HG02571 (cell line): ENCODE measurements around the gene SOX5.
"Not testable (repeated sequence)": the region's sequence is repeated elsewhere in the genome, so short reads cannot be mapped to it uniquely, and the experiment has no call there.

Experiments used
- ATAC-seq: cut with Tn5 transposase; IDR thresholded peaks from one replicate; pipeline ENCODE4 v1.9.1; 2021; ENCODE audit warnings: mild to moderate bottlenecking, moderate library complexity; ENCODE audit not compliant: unreplicated experiment

SOX5 gene

DNA sequence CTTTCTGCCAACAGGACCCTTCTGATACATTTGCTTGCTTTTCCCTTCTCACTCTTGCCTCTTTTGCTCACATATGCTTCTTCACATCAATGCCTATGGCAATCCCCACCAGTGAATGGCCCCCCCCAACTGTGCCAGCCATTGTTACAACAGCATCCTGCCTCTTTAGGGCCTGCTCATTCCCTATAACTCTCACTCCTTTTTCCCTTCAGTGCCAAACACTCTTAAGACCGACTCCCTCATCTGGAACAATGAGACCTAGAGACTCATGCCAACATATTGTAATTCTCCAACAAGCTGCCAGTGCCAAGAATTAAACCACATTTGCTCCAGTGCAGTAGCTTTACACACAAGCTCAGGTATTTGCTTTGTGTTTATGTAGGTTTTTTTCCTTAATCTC lies 189.0 kb downstream of the SOX5 start:
- no peak for ATAC-seq

- no peak for ATAC-seq
Measured at GRCh38 chr12:23758608-23759007, 190.9 kb downstream of the SOX5 start.

DNA sequence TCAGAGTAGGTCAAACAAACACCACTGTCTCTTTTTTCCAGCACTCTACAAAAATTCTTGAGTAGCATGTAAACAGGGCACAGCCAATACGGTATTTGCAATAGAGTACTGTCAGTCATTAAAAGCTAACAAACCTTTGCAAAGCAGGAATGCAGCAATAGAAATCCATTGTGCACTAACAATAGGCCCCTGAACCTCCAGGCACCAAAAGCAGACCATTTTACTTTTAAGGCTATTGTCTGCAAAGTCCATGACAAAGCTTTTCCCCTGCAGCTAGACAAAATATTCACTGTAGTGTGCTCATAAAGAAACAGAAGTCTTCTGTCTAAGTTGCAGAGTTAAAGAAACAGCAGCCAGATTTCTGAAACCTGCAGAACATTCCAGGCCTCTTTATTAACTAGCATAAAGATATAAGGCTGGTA lies 191.9 kb downstream of the SOX5 start:
- no peak for ATAC-seq

GRCh38 chr12:23756416-23756815 lies 193.1 kb downstream of the SOX5 start:
- ATAC-seq: no peak

DNA sequence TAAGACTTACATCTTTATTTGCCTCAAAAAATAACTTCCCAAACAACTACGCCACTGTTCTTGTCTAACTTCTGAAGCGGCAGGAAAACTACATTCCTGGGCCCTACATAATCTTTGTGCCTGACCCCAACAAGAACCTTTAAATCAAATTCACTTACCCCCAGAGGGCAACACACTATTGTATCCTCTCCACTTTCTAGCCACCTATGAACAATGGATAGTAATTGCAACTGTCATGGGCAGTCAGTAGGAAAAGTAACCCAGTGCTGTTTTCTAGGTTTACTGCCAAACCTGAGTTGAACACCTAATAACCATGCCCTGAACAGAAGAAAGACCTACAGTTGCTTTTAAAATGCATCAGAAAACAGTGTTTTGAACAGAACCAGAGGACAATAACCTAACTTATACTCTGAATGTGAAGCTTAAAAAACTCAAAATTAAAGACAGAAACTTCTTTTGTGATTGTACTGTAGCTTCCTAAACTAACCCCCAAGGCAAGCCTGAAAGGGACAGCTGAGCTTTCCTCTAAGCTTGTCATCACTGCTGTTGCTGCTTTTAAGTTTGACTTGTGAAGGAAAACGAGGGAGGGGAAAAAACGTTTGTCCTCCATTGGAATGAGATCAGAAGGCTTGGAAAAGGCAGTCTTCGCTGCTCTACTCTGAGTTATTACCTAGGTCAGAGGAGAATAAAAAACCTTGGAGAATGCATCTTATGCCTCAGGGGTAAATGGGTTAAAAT lies 195.7 kb downstream of the SOX5 start:
- ATAC-seq: no peak

DNA sequence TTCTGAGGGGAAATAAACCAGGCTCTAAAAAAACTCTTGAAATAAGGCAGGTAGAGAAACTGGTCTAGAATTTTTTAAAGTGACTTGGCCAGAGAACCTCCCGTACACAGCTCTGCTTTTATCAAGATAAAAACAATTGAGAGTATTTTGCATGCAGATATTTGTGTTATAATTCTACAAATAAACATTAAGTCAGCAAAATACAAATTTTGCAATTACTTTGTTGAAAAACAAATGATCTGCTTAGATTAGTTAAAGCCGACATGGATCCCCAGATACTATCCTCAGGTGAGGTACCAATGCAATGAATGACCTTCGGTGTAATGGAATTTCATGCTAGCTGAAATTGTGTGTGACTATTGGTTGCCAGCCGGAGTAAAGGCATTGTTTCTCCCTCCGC lies 197.2 kb downstream of the SOX5 start:
- ATAC-seq: no peak

DNA sequence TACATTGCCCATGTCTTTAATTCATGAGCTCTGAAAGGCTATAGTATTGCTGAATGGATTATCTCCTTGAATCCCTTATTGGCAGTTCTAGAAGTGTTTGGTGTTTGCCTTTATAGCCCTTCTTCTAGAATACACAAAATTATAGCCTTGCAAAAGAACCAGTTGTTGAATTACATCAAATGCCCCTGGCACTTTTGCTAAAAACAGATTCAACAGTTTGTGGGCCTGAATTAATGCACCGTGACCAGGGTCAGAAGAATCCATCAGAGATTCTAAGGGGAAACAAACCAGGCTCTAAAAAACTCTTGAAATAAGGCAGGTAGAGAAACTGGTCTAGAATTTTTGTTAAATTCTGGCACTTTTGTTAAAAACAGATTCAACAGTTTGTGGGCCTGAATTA lies 197.8 kb downstream of the SOX5 start:
- no peak for ATAC-seq

- no peak for ATAC-seq
Measured at GRCh38 chr12:23750923-23751322, 198.5 kb downstream of the SOX5 start.

GRCh38 chr12:23744696-23745095 lies 204.8 kb downstream of the SOX5 start:
- ATAC-seq: no peak

DNA sequence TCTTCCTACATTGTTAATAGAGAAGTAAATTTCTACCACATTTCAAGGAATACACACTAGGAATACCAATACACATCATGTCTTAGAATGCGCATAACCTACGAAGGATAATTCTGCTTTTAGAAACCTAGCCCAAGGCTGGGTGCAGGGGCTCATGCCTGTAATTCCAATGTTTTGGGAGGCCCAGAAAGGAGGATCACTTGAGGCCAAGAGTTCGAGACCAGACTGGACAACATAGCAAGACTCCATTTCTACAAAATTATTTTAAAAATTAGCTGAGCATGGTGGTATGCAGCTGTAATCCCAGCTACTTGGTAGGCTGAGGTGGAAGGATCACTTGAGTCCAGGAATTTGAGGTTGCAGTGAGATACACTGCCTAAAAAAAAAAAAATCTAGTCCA lies 206.9 kb downstream of the SOX5 start:
- no peak for ATAC-seq

- ATAC-seq: no peak
Measured at GRCh38 chr12:23731493-23731892, 218.0 kb downstream of the SOX5 start.

DNA sequence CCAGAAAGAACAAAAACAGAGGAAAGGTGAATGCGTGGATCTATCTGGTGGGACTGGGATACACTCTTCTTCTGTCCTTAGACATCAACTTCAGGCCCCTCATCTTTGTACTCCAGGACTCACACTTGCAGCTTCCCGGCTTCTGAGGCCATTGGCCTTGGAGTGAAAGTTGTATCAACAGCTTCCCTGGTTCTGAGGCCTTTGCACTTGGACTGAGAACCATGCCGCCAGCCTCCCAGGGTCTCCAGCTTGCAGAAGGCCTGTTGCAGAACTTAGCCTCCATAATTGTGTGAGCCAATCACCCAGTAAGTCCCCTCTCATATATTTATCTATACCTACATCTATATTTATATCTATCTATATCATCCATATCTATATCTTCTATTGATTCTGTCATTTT lies 218.4 kb downstream of the SOX5 start:
- ATAC-seq: no peak

DNA sequence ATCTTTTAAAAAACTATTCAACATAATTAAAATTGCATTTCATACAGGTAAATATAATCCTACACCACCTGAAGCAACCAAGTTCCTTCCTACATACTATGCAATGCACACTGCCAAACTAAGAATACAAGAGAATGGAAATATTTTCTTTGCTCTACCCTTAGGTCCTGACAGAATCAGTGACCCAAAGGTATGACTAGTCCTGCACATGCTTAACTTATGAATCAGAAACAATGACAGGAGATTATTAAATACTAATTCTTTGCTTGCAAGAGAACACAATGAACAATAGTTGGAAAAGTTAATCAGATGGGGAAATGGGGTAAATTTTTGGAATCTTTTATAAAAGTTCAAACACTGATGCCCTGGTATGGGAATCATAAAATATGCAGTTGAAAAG lies 220.1 kb downstream of the SOX5 start:
- ATAC-seq: no peak

- ATAC-seq: no peak
Measured at GRCh38 chr12:23726646-23727045, 222.8 kb downstream of the SOX5 start.

GRCh38 chr12:23722655-23723054 lies 226.8 kb downstream of the SOX5 start:
- no peak for ATAC-seq

DNA sequence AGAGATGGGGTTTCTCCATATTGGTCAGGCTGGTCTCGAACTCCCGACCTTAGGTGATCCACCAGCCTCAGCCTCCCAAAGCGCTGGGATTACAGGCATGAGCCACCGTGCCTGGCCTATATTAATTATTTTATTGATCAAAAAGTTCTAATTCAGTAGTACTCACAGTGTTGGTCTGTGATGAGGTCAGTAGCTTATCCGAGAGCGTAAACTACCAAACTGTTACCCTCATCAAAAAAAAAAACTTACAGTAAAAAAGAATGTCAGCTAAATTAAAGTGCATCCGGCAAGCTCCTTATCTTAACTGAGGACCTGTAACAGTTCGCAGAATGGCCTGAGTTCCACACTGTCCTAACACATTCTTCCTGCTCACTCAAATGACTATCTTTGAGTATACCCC lies 228.2 kb downstream of the SOX5 start:
- no peak for ATAC-seq

DNA sequence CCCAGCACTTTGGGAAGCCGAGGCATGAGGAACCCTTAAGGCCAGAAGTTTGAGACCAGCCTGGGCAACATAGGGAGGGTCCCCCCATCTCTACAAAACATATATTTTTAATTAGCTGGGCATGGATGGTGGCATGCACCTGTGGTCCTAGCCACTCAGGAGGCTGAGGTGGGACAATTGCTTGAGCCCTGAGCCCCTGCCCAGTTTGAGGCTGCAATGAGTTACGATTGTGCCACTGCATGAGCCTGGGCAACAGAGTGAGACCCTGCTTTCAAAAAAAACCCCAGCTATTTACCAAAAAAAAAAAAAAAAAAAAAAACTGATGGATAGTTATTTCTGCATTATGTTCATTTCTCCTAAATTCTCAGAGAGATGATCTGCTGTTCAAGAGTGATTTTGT lies 230.0 kb downstream of the SOX5 start:
- no peak for ATAC-seq

GRCh38 chr12:23710361-23710760 lies 239.1 kb downstream of the SOX5 start:
- not testable (repeated sequence) for ATAC-seq

DNA sequence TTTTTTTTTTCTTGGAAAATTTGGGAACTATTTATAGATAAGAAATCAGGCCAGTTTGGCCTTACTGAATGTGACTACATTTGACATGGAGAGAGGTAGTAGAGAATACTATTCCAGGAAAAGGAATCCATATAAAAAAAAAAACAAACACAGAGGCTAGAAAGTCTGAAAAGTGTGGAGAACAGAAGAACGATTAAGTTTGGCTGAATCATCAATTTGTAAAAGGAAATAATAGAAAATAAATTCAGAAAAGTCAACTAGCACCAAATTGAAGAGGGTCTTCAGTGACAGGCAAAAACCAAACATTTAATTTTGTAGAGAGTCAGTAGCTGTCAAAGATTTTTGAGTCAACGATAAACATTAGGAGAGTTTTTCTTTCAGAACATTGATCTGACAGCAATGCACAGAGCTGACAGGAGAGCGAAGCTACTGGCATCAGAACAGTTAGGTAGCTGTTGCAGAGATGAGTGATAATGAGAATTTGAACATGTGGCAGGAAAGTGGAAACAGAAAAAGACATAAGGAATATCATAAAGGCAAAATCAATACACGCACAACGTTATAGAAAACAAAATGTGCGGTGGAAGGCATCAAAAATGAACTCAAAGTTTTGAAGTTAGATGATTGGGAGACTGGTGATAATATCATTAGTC lies 241.2 kb downstream of the SOX5 start:
- ATAC-seq: no peak

DNA sequence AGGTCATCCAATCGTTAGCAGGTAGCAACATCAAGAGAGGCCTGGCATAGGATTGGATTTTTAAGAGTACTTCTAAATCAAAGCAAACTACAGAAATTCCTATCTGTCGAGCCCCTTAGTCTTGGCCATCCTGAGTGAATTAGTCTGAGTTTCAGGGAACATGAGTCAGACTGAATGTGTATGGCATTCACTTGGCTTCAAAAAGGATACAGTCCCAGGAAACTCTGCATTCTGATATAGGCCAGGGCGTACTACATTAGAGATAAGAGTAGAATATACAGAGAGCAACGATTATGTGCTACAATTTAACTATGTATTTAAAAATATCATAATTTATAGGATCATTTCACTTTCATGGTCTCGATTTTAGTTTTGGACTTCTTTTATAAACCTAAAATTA lies 242.2 kb downstream of the SOX5 start:
- ATAC-seq: no peak

DNA sequence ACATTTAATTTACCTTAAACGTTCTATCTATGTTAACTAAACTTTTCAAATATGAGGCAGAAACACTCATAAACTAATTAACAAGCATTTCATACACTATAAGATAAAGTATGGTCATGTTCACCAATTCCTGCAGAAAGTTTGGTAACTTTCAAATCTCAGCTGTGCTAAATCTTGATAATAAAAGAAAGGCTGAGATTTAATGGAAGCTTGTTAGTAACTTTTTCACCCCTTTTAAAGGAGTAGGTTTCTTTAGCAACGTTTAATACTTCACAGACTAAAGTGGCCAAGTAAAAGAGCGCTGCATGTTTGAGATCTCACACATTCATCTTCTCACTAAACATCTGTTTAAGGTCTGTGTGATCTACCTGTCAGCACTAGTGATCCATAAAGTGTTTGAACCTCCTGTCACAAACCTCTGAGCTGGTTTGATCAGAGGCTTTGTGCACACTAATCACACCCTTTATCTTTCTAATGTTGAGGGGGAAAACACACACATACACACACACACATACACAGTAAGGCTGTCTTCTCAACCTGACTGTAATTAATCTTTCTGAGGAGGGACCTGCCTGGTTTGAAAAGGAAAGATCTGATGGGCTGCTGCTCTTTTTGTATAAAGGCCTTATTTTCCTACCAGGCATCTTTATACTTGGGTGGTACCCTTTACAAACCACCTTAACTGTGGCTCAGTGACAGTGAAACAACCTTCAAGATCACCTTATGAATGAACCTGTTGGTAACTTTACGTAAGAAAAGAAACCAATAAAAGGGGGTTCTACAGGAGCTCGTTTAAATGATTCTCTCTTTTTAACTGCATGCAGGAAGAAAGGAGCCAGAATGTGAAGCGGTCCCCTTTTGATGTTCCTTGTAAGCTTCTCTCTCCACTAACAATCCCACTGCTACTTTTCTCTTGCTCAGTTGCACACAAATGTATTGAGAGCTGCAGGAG lies 244.2 kb downstream of the SOX5 start:
- ATAC-seq: no peak

DNA sequence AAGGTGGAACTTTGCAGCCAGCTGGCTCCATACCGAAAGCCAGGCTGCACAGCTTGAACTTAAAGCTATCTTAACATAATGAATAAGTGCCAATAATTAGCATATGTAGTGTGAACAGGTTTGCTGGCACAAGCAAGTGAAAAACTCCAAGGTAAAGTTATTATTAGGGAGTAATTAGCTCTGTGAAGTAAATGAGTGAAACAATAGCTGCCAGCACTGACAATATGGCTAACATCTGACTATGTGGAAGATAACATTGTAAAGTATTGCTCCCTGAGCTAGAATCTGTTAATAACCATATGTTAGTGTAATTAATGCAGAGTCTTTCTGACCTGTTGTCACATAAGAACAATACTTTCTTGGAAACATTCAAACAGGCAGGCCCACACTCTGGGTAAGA lies 246.4 kb downstream of the SOX5 start:
- no peak for ATAC-seq
